Measurements from ENCODE around the gene MTA1. TPM values are rescaled to one million over a fixed set of nuclear protein-coding genes. Genes with fewer than 3 reads are reported as not detected.

MTA1 gene
- total and polyA plus RNA-seq, 10 of the 15 experiments (the other 5 are each of a cell fraction or from before 2014, with no cell fraction given), result 0.14 to 162 (median 30.6) TPM

GRCh38 chr14:105410642-105411016 is 9.0 kb upstream of the MTA1 start:
- intact Hi-C loops (cut with micrococcal nuclease; ENCODE audit: unreplicated experiment) (no loop called here), in situ Hi-C loops (cut with MboI) (no loop called here)
- H3K4me3 ChIP-seq, result no peak overlapping the region
- H3K4me2 ChIP-seq (ENCODE audit: control insufficient read depth, insufficient read depth), result no peak overlapping the region
- ATAC-seq (no peak), DNase-seq (ENCODE audit: low read depth, low spot score) (no peak), FAIRE-seq (no peak)
- peaks cover 7 to 10% of the 10 kb centered on the region in 2 experiments; a peak in 3 of 4 replicates for H3K27me3 ChIP-seq (replicated peaks in 1 of 2; ENCODE audit: control insufficient read depth in 2 of 2, insufficient read depth in 2 of 2, low read length in 1 of 2)
- TF ChIP-seq, protein P1, sequence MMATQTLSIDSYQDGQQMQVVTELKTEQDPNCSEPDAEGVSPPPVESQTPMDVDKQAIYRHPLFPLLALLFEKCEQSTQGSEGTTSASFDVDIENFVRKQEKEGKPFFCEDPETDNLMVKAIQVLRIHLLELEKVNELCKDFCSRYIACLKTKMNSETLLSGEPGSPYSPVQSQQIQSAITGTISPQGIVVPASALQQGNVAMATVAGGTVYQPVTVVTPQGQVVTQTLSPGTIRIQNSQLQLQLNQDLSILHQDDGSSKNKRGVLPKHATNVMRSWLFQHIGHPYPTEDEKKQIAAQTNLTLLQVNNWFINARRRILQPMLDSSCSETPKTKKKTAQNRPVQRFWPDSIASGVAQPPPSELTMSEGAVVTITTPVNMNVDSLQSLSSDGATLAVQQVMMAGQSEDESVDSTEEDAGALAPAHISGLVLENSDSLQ (IDR thresholded peaks at IDR 0.05), result no peak
- TF ChIP-seq TCF7 (IDR thresholded peaks at IDR 0.05; ENCODE audit: borderline replicate concordance) (no peak), MXI1 (IDR thresholded peaks at IDR 0.05; ENCODE audit: low read depth, low read length) (no peak), PAX5 (IDR thresholded peaks at IDR 0.05; ENCODE audit: borderline replicate concordance, low read depth, low read length) (no peak), ZNF24 (IDR thresholded peaks at IDR 0.05) (no peak), IRF5 (IDR thresholded peaks at IDR 0.05; ENCODE audit: borderline replicate concordance) (no peak), RUNX3 (IDR thresholded peaks at IDR 0.05; ENCODE audit: low read length) (no peak), CEBPZ (IDR thresholded peaks at IDR 0.05; ENCODE audit: low read depth, low read length) (no peak), POU2F2 (IDR thresholded peaks at IDR 0.05; ENCODE audit: borderline replicate concordance, low read depth, low read length) (no peak), POLR2A (IDR thresholded peaks at IDR 0.05; ENCODE audit: low read depth, low read length) (no peak), STAT1 (conservative IDR thresholded peaks at IDR 0.05) (no peak), SP1 (IDR thresholded peaks at IDR 0.05; ENCODE audit: low read depth, low read length) (no peak), JUNB (IDR thresholded peaks at IDR 0.05) (no peak), FOS (IDR thresholded peaks at IDR 0.05; ENCODE audit: borderline replicate concordance, extremely low read depth, insufficient read length) (no peak), BRCA1 (IDR thresholded peaks at IDR 0.05; ENCODE audit: low read depth, low read length) (no peak)
- RAD21 ChIA-PET (ENCODE audit: unreplicated experiment), result no interaction called here
- H3K79me2 ChIP-seq (ENCODE audit: control insufficient read depth, insufficient read depth, low read length), result no peaks in the 10 kb centered on the region
- H3K4me1 ChIP-seq (ENCODE audit: control insufficient read depth, insufficient read depth, low read length), result no peaks in the 10 kb centered on the region
- H2AFZ ChIP-seq (ENCODE audit: control insufficient read depth, low read depth, low read length), result no peak overlapping the region
- CTCF ChIA-PET, result interaction anchor here (1.7 kb wide), 1 partner anchor 70 kb away, joined by 4 read pairs; no protein-coding TSS in a partner anchor
- SMC1A ChIA-PET (ENCODE audit: uncharacterized antibody, unreplicated experiment), result no interaction called here
- no peaks in the 10 kb centered on the region for H3K36me3 ChIP-seq (ENCODE audit: control insufficient read depth in 2 of 2, insufficient read depth in 2 of 2, low read length in 1 of 2)
- H3K27ac ChIP-seq (ENCODE audit: control insufficient read depth, insufficient read depth), result no peak overlapping the region
- WGBS (ENCODE audit: insufficient coverage, insufficient replicate concordance, low lambda C conversion rate, missing lambda C conversion rate), result 73% methylated on average over 5 of the region's 5 CpGs
- no peak overlapping the region for H3K9ac ChIP-seq (ENCODE audit: control insufficient read depth, insufficient read depth, low read length)
- no TSS peak for BruUV-seq (replicated peaks)
- POLR2A ChIA-PET, result no interaction called here
- no peaks in the 10 kb centered on the region for H3K9me3 ChIP-seq (replicated peaks; ENCODE audit: control insufficient read depth, insufficient read depth, low read length)
- no peaks in the 10 kb centered on the region for H4K20me1 ChIP-seq (ENCODE audit: control insufficient read depth, insufficient read depth)
